Omental fat pad (tissue), 4 donors: ENCODE data around the gene CDON. TPM values are rescaled to one million over a fixed set of nuclear protein-coding genes. Genes with fewer than 3 reads are reported as not detected.
A peak's percentile ranks its signal among the peaks of the same experiment; 100 is the strongest.
"Not testable (repeated sequence)": the region's sequence is repeated elsewhere in the genome, so short reads cannot be mapped to it uniquely, and the experiment has no call there.

Experiments used
- ATAC-seq: fragments of 150-250 bp; one replicate; pipeline ENCODE4 v1.9.1; 2016; ENCODE audit warnings: mild to moderate bottlenecking, moderate library complexity; ENCODE audit not compliant: low FRiP score
- DNase-seq: peaks from one replicate; pipeline ENCODE4 v3.0.0-alpha.2; 2019; ENCODE audit warnings: low spot score
- CTCF ChIP-seq, 3 donors: fragments of 450-650 bp; IDR thresholded peaks; one replicate each; pipeline ENCODE4 v1.5.1; 2016 to 2017; ENCODE audit warnings: antibody characterized with exemption in 3 of 3, mild to moderate bottlenecking in 3 of 3, moderate library complexity in 2 of 3
- total RNA-seq, 4 donors: library from RNA; depleted of rRNA; stranded (reverse); fragments of >200 nt; gene quantifications; one replicate each; pipeline ENCODE4 v1.1.0, GENCODE V29; 2016

CDON gene
- total RNA-seq, 4 donors from 2014 or later = 13.1 to 159 (median 43.4) TPM

- DNase-seq (no peak), ATAC-seq (no peak)
- TF ChIP-seq CTCF (IDR thresholded peaks at IDR 0.05) = no peak
Observed at GRCh38 chr11:126032375-126032774, 30.3 kb downstream of the CDON start.

DNA sequence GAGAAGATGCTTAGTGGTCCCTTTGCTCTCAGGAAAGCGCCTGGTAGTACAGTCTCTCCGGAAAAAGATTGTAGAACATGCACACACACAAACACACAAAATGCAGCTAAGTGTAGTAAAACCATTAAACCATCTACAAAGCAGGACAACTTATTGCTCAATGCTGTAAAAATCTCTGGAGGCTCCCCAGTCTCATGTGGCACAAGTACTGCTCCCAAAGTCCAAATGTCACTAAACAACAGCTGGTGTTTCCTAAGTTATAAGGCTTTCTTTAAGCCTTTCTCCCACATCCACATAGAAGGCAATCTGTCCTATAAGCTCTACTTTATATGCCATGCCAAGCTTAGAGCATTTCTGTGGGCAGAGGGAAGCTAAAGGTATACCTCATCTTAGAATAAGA, 32.9 kb downstream of the CDON start:
- ATAC-seq = no peak
- TF ChIP-seq CTCF (IDR thresholded peaks at IDR 0.05) = no peak
- DNase-seq = no peak

- no peak for TF ChIP-seq CTCF (IDR thresholded peaks at IDR 0.05)
- ATAC-seq = no peak
Observed at GRCh38 chr11:126029237-126029636, 33.4 kb downstream of the CDON start.

GRCh38 chr11:126028534-126028933, 34.1 kb downstream of the CDON start:
- DNase-seq, ATAC-seq: not testable (repeated sequence)

More at GRCh38 chr11:126029237-126029636, 33.4 kb downstream of the CDON start:
- no peak for DNase-seq

DNA sequence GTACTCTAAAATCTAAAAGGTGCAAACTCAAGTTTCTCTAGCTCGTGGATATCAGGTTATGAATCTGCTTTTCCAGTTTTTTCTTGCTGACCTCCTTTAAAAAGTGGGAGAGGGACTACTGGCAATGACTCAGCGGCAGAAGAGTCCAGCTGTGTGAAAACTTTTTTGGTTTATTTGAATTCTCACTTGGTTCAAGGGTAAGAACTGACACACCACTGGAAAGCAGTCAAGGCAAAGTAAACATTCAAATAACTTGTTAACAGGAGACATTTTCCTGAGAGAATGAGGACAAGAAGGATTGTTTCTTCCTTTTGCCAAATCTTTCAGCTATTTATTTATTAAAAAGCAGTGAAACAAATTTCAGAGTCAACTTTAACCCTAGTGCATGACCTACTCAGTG, 36.1 kb downstream of the CDON start:
- no peak for DNase-seq
- peak; percentile 67 for ATAC-seq
- no peak for TF ChIP-seq CTCF (IDR thresholded peaks at IDR 0.05)

GRCh38 chr11:126025822-126026221, 36.8 kb downstream of the CDON start:
- ATAC-seq = no peak
- TF ChIP-seq CTCF (IDR thresholded peaks at IDR 0.05) = no peak
- DNase-seq = no peak

GRCh38 chr11:126024123-126024522, 38.5 kb downstream of the CDON start:
- no peak for DNase-seq
- peak; percentile 24 for ATAC-seq
- no peak for TF ChIP-seq CTCF (IDR thresholded peaks at IDR 0.05)

DNA sequence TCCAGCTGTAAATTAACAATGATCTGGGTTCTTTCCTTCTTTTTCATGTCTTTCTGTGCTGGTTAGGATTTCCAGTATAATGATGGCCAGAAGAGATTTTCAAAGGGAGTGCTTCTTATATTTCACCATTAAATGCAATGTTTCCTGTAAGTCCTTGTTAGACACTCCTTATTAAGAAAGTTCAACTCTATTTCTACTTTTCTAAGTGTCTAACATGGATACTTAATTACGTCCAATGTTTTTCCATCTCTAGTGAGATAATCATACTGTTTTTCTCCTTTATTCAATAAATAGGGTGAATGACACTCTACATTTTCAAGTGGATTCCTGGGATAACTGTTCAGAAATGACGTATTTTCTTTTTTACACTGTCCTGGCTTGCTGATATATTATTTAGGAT, 49.8 kb downstream of the CDON start:
- ATAC-seq (no peak), DNase-seq (no peak)
- no peak for TF ChIP-seq CTCF (IDR thresholded peaks at IDR 0.05)
